ENCODE results near the gene OAT. TPM values are rescaled to one million over a fixed set of nuclear protein-coding genes. Genes with fewer than 3 reads are reported as not detected.

OAT gene
- polyA plus RNA-seq, 1 of the 3 experiments (the other 2 are of a cell fraction), result 65.7 TPM

DNA sequence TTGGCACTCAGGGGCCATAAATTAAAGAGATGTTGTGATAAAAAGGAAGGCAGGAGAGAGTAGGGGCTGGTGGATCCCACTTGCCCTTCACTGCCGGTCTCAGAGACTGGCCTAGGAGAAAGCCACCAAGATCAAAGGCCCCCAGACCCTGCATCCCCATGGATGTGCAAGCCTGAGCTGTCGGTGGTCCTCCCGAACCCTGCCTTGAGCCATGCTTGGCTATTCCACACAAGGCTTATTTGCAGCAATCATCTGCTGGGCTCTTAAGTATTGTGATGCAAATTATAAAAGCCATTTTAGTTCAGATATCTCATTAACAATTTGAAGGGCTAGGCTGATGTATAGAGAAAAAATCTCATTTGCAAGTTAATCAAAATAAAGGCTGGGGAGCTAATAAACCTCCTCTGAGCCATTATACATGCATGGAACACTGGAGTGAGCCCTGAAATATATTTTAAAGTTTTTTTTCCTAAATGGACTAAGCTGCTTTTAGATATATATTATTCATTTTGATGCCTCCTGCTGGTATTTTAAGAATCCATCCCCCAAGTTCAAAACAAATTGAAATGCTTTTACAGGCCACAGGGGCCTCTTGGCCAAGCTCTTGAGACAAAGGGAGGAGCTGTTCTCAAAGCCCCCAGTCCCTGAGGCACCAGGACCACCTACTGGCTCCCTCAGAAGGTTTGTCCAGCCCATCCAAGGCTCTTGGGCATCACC, 28.1 kb downstream of the OAT start:
- no peak overlapping the region for H2AFZ ChIP-seq (ENCODE audit: low read depth)
- no peaks in the 10 kb centered on the region for H3K9me2 ChIP-seq
- DNase-seq, result no peak
- H3K79me2 ChIP-seq (ENCODE audit: insufficient read depth), result no peaks in the 10 kb centered on the region
- no peaks in the 10 kb centered on the region for H3K36me3 ChIP-seq (replicated peaks in 1 of 2; ENCODE audit: control insufficient read depth in 1 of 2, insufficient read depth in 2 of 2, low read length in 1 of 2)
- ChIA-PET POLR2A (no interaction called here), CTCF (interaction anchor here (0.9 to 20.8 kb wide), 33 partner anchors 8 to 424 kb away, joined by 3 to 520 read pairs (median 8); partner anchors contain the start of gene FAM53B)
- 23% methylated on average over 2 of the region's 3 CpGs for WGBS (ENCODE audit: low lambda C conversion rate)
- no peaks in the 10 kb centered on the region for H4K20me1 ChIP-seq (ENCODE audit: insufficient read depth)
- H3K4me3 ChIP-seq (ENCODE audit: low read depth in 2 of 2, low read length in 1 of 2), result no peak overlapping the region
- no peaks in the 10 kb centered on the region for H3K27me3 ChIP-seq (ENCODE audit: insufficient read depth)
- no peak overlapping the region for H3K9ac ChIP-seq
- H3K4me1 ChIP-seq (ENCODE audit: control insufficient read depth in 1 of 2, insufficient read depth in 2 of 2, low read depth in 1 of 2, low read length in 1 of 2), result peaks cover 0 to 6% of the 10 kb centered on the region in 2 experiments; a peak in 1 of 4 replicates
- no peaks in the 10 kb centered on the region for H3K9me3 ChIP-seq
- TF ChIP-seq GABPA (IDR thresholded peaks at IDR 0.05; ENCODE audit: low read depth), result no peak
- TF ChIP-seq, protein P1, sequence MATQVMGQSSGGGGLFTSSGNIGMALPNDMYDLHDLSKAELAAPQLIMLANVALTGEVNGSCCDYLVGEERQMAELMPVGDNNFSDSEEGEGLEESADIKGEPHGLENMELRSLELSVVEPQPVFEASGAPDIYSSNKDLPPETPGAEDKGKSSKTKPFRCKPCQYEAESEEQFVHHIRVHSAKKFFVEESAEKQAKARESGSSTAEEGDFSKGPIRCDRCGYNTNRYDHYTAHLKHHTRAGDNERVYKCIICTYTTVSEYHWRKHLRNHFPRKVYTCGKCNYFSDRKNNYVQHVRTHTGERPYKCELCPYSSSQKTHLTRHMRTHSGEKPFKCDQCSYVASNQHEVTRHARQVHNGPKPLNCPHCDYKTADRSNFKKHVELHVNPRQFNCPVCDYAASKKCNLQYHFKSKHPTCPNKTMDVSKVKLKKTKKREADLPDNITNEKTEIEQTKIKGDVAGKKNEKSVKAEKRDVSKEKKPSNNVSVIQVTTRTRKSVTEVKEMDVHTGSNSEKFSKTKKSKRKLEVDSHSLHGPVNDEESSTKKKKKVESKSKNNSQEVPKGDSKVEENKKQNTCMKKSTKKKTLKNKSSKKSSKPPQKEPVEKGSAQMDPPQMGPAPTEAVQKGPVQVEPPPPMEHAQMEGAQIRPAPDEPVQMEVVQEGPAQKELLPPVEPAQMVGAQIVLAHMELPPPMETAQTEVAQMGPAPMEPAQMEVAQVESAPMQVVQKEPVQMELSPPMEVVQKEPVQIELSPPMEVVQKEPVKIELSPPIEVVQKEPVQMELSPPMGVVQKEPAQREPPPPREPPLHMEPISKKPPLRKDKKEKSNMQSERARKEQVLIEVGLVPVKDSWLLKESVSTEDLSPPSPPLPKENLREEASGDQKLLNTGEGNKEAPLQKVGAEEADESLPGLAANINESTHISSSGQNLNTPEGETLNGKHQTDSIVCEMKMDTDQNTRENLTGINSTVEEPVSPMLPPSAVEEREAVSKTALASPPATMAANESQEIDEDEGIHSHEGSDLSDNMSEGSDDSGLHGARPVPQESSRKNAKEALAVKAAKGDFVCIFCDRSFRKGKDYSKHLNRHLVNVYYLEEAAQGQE (IDR thresholded peaks at IDR 0.05; ENCODE audit: low read depth, low read length), result no peak
- no peak for TF ChIP-seq SIN3A (IDR thresholded peaks at IDR 0.05; ENCODE audit: borderline replicate concordance, low read depth, low read length)
- TF ChIP-seq GATA2 (CRISPR knock-in tag; IDR thresholded peaks at IDR 0.05), result no peak
- TF ChIP-seq POLR2AphosphoS5 (IDR thresholded peaks at IDR 0.05; ENCODE audit: low read depth, low read length), result no peak
- TF ChIP-seq MEF2A (IDR thresholded peaks at IDR 0.05; ENCODE audit: borderline replicate concordance, low read depth), result no peak
- no peak for TF ChIP-seq JUND (IDR thresholded peaks at IDR 0.05)
- TF ChIP-seq EZH2phosphoT487 (IDR thresholded peaks at IDR 0.05; ENCODE audit: borderline replicate concordance, low read depth), result no peak
- TF ChIP-seq NRF1 (IDR thresholded peaks at IDR 0.05; ENCODE audit: low read depth, low read length), result no peak
- TF ChIP-seq, protein P2, sequence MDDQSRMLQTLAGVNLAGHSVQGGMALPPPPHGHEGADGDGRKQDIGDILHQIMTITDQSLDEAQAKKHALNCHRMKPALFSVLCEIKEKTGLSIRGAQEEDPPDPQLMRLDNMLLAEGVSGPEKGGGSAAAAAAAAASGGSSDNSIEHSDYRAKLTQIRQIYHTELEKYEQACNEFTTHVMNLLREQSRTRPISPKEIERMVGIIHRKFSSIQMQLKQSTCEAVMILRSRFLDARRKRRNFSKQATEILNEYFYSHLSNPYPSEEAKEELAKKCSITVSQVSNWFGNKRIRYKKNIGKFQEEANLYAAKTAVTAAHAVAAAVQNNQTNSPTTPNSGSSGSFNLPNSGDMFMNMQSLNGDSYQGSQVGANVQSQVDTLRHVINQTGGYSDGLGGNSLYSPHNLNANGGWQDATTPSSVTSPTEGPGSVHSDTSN (IDR thresholded peaks at IDR 0.05), result no peak
- no peak for TF ChIP-seq RCOR1 (IDR thresholded peaks at IDR 0.05; ENCODE audit: low read length)
- no peak for TF ChIP-seq EP300 (IDR thresholded peaks at IDR 0.05; ENCODE audit: borderline replicate concordance in 1 of 2, low read depth in 1 of 2, low read length in 1 of 2)
- TF ChIP-seq, protein P3, sequence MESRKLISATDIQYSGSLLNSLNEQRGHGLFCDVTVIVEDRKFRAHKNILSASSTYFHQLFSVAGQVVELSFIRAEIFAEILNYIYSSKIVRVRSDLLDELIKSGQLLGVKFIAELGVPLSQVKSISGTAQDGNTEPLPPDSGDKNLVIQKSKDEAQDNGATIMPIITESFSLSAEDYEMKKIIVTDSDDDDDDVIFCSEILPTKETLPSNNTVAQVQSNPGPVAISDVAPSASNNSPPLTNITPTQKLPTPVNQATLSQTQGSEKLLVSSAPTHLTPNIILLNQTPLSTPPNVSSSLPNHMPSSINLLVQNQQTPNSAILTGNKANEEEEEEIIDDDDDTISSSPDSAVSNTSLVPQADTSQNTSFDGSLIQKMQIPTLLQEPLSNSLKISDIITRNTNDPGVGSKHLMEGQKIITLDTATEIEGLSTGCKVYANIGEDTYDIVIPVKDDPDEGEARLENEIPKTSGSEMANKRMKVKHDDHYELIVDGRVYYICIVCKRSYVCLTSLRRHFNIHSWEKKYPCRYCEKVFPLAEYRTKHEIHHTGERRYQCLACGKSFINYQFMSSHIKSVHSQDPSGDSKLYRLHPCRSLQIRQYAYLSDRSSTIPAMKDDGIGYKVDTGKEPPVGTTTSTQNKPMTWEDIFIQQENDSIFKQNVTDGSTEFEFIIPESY (IDR thresholded peaks at IDR 0.05; ENCODE audit: borderline replicate concordance, low read depth), result no peak
- TF ChIP-seq CHD2 (IDR thresholded peaks at IDR 0.05; ENCODE audit: low read length, partially characterized antibody), result no peak
- TF ChIP-seq FOSL2 (IDR thresholded peaks at IDR 0.05; ENCODE audit: borderline replicate concordance, low read depth), result no peak
- TF ChIP-seq SMC3 (IDR thresholded peaks at IDR 0.05; ENCODE audit: low read depth, low read length), result no peak
- TF ChIP-seq, protein P4, sequence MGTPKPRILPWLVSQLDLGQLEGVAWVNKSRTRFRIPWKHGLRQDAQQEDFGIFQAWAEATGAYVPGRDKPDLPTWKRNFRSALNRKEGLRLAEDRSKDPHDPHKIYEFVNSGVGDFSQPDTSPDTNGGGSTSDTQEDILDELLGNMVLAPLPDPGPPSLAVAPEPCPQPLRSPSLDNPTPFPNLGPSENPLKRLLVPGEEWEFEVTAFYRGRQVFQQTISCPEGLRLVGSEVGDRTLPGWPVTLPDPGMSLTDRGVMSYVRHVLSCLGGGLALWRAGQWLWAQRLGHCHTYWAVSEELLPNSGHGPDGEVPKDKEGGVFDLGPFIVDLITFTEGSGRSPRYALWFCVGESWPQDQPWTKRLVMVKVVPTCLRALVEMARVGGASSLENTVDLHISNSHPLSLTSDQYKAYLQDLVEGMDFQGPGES (IDR thresholded peaks at IDR 0.05; ENCODE audit: low read depth, low read length), result no peak
- no peak overlapping the region for H3K4me2 ChIP-seq
- H3F3A ChIP-seq (replicated peaks; ENCODE audit: insufficient read depth), result no peaks in the 10 kb centered on the region
- no peak overlapping the region for H3K27ac ChIP-seq (ENCODE audit: low read depth in 2 of 2, low read length in 1 of 2)

All from SK-N-SH (cell line).